ENCODE results near the gene TWIST2.

The TWIST2 gene

GRCh38 chr2:238943338-238944067 is 95.6 kb downstream of the TWIST2 start:
- Histone ChIP-seq H3K9ac (ENCODE audit: low read length) (no peak overlapping the region), H3K9me3 (ENCODE audit: control insufficient read depth, low read depth, low read length) (no peaks in the 10 kb centered on the region), H3K27ac (ENCODE audit: low read length) (no peak overlapping the region), H3K27me3 (ENCODE audit: control insufficient read depth, insufficient read depth, low read length) (no peaks in the 10 kb centered on the region), H3K4me3 (ENCODE audit: low read length) (no peak overlapping the region), H3K36me3 (ENCODE audit: control insufficient read depth, low read depth, low read length) (no peaks in the 10 kb centered on the region), H3K4me1 (ENCODE audit: control insufficient read depth, low read depth, low read length) (no peaks in the 10 kb centered on the region)

- no peaks in the 10 kb centered on the region for H3K9me3 ChIP-seq (ENCODE audit: control insufficient read depth, low read depth, low read length)
- no peak overlapping the region for H3K9ac ChIP-seq (ENCODE audit: low read length)
- no peaks in the 10 kb centered on the region for H3K27me3 ChIP-seq (ENCODE audit: control insufficient read depth, insufficient read depth, low read length)
- no peaks in the 10 kb centered on the region for H3K4me1 ChIP-seq (ENCODE audit: control insufficient read depth, low read depth, low read length)
- no peak overlapping the region for H3K27ac ChIP-seq (ENCODE audit: low read length)
- no peak overlapping the region for H3K4me3 ChIP-seq (ENCODE audit: low read length)
- no peaks in the 10 kb centered on the region for H3K36me3 ChIP-seq (ENCODE audit: control insufficient read depth, low read depth, low read length)
Measured at GRCh38 chr2:238945433-238946150, 97.7 kb downstream of the TWIST2 start.

- no peak overlapping the region for H3K4me3 ChIP-seq (ENCODE audit: low read length)
Measured at GRCh38 chr2:238946318-238947242, 98.7 kb downstream of the TWIST2 start.

GRCh38 chr2:238947243-238947760 is 99.4 kb downstream of the TWIST2 start:
- Histone ChIP-seq H3K27ac (ENCODE audit: low read length) (no peak overlapping the region), H3K9ac (ENCODE audit: low read length) (no peak overlapping the region), H3K27me3 (ENCODE audit: control insufficient read depth, insufficient read depth, low read length) (no peaks in the 10 kb centered on the region)

More at GRCh38 chr2:238946318-238947242, 98.7 kb downstream of the TWIST2 start:
- Histone ChIP-seq H3K27me3 (ENCODE audit: control insufficient read depth, insufficient read depth, low read length) (no peaks in the 10 kb centered on the region), H3K9me3 (ENCODE audit: control insufficient read depth, low read depth, low read length) (no peaks in the 10 kb centered on the region), H3K9ac (ENCODE audit: low read length) (no peak overlapping the region), H3K4me1 (ENCODE audit: control insufficient read depth, low read depth, low read length) (no peaks in the 10 kb centered on the region), H3K36me3 (ENCODE audit: control insufficient read depth, low read depth, low read length) (no peaks in the 10 kb centered on the region), H3K27ac (ENCODE audit: low read length) (no peak overlapping the region)

GRCh38 chr2:238947920-238948710 is 100.2 kb downstream of the TWIST2 start:
- Histone ChIP-seq H3K36me3 (ENCODE audit: control insufficient read depth, low read depth, low read length) (no peaks in the 10 kb centered on the region), H3K27me3 (ENCODE audit: control insufficient read depth, insufficient read depth, low read length) (no peaks in the 10 kb centered on the region), H3K4me3 (ENCODE audit: low read length) (no peak overlapping the region), H3K9me3 (ENCODE audit: control insufficient read depth, low read depth, low read length) (no peaks in the 10 kb centered on the region), H3K9ac (ENCODE audit: low read length) (no peak overlapping the region), H3K27ac (ENCODE audit: low read length) (no peak overlapping the region), H3K4me1 (ENCODE audit: control insufficient read depth, low read depth, low read length) (no peaks in the 10 kb centered on the region)

More at GRCh38 chr2:238947243-238947760, 99.4 kb downstream of the TWIST2 start:
- Histone ChIP-seq H3K4me3 (ENCODE audit: low read length) (no peak overlapping the region), H3K4me1 (ENCODE audit: control insufficient read depth, low read depth, low read length) (no peaks in the 10 kb centered on the region), H3K36me3 (ENCODE audit: control insufficient read depth, low read depth, low read length) (no peaks in the 10 kb centered on the region), H3K9me3 (ENCODE audit: control insufficient read depth, low read depth, low read length) (no peaks in the 10 kb centered on the region)

GRCh38 chr2:238948765-238949641 is 101.1 kb downstream of the TWIST2 start:
- no peaks in the 10 kb centered on the region for H3K27me3 ChIP-seq (ENCODE audit: control insufficient read depth, insufficient read depth, low read length)
- H3K4me1 ChIP-seq (ENCODE audit: control insufficient read depth, low read depth, low read length): no peaks in the 10 kb centered on the region
- no peaks in the 10 kb centered on the region for H3K36me3 ChIP-seq (ENCODE audit: control insufficient read depth, low read depth, low read length)
- H3K4me3 ChIP-seq (ENCODE audit: low read length): no peak overlapping the region
- no peak overlapping the region for H3K27ac ChIP-seq (ENCODE audit: low read length)
- no peaks in the 10 kb centered on the region for H3K9me3 ChIP-seq (ENCODE audit: control insufficient read depth, low read depth, low read length)
- H3K9ac ChIP-seq (ENCODE audit: low read length): no peak overlapping the region

GRCh38 chr2:238949710-238950345 is 101.9 kb downstream of the TWIST2 start:
- no peaks in the 10 kb centered on the region for H3K9me3 ChIP-seq (ENCODE audit: control insufficient read depth, low read depth, low read length)
- no peak overlapping the region for H3K9ac ChIP-seq (ENCODE audit: low read length)
- H3K4me1 ChIP-seq (ENCODE audit: control insufficient read depth, low read depth, low read length): no peaks in the 10 kb centered on the region
- H3K36me3 ChIP-seq (ENCODE audit: control insufficient read depth, low read depth, low read length): no peaks in the 10 kb centered on the region
- H3K27ac ChIP-seq (ENCODE audit: low read length): no peak overlapping the region
- no peaks in the 10 kb centered on the region for H3K27me3 ChIP-seq (ENCODE audit: control insufficient read depth, insufficient read depth, low read length)
- H3K4me3 ChIP-seq (ENCODE audit: low read length): no peak overlapping the region

- Histone ChIP-seq H3K27me3 (ENCODE audit: control insufficient read depth, insufficient read depth, low read length) (no peaks in the 10 kb centered on the region), H3K4me3 (ENCODE audit: low read length) (no peak overlapping the region), H3K4me1 (ENCODE audit: control insufficient read depth, low read depth, low read length) (no peaks in the 10 kb centered on the region), H3K9me3 (ENCODE audit: control insufficient read depth, low read depth, low read length) (no peaks in the 10 kb centered on the region), H3K36me3 (ENCODE audit: control insufficient read depth, low read depth, low read length) (no peaks in the 10 kb centered on the region), H3K9ac (ENCODE audit: low read length) (no peak overlapping the region), H3K27ac (ENCODE audit: low read length) (no peak overlapping the region)
Measured at GRCh38 chr2:238950551-238950950, 102.7 kb downstream of the TWIST2 start.

- Histone ChIP-seq H3K36me3 (ENCODE audit: control insufficient read depth, low read depth, low read length) (no peaks in the 10 kb centered on the region), H3K27ac (ENCODE audit: low read length) (no peak overlapping the region), H3K4me1 (ENCODE audit: control insufficient read depth, low read depth, low read length) (peaks cover 3% of the 10 kb centered on the region), H3K27me3 (ENCODE audit: control insufficient read depth, insufficient read depth, low read length) (no peaks in the 10 kb centered on the region), H3K9ac (ENCODE audit: low read length) (no peak overlapping the region), H3K4me3 (ENCODE audit: low read length) (no peak overlapping the region), H3K9me3 (ENCODE audit: control insufficient read depth, low read depth, low read length) (no peaks in the 10 kb centered on the region)
Measured at GRCh38 chr2:238952261-238952919, 104.5 kb downstream of the TWIST2 start.
